ENCODE data around the gene RANGAP1.

Gene RANGAP1

GRCh38 chr22:41285820-41286638 is at the start of gene RANGAP1:
TSS of gene RANGAP1 (minus strand) at chr22:41286187. CDS start at chr22:41281044, 5,143 bp downstream.
- no peaks in the 10 kb centered on the region for H3K27me3 Mint-ChIP-seq
- peaks cover 46% of the 10 kb centered on the region for H3K36me3 Mint-ChIP-seq (ENCODE audit: low read depth)
- H3K9me3 Mint-ChIP-seq: no peaks in the 10 kb centered on the region

GRCh38 chr22:41334951-41335635 is 49.1 kb upstream of the RANGAP1 start:
- no peaks in the 10 kb centered on the region for H3K27me3 Mint-ChIP-seq
- no peak for DNase-seq
- H3K4me3 Mint-ChIP-seq: no peak overlapping the region
- H3K36me3 Mint-ChIP-seq (ENCODE audit: low read depth): peaks cover 73% of the 10 kb centered on the region
- H3K4me1 Mint-ChIP-seq (ENCODE audit: low read depth): peaks cover 8% of the 10 kb centered on the region
- no peak overlapping the region for H3K27ac Mint-ChIP-seq
- no peaks in the 10 kb centered on the region for H3K9me3 Mint-ChIP-seq

More at GRCh38 chr22:41285820-41286638, at the start of gene RANGAP1:
- Mint-ChIP-seq H3K4me1 (ENCODE audit: low read depth) (peaks cover 41% of the 10 kb centered on the region), H3K27ac (peak within 1 kb of the TSS; percentile 99), H3K4me3 (peak within 1 kb of the TSS; percentile 94)
- peak; percentile 98 for DNase-seq

GRCh38 chr22:41334215-41334614 is 48.2 kb upstream of the RANGAP1 start:
- Mint-ChIP-seq H3K36me3 (ENCODE audit: low read depth) (peaks cover 73% of the 10 kb centered on the region), H3K27me3 (no peaks in the 10 kb centered on the region), H3K27ac (no peak overlapping the region)

GRCh38 chr22:41333806-41334205 is 47.8 kb upstream of the RANGAP1 start:
- no peak for DNase-seq
- no peak overlapping the region for H3K4me3 Mint-ChIP-seq
- no peaks in the 10 kb centered on the region for H3K9me3 Mint-ChIP-seq
- H3K4me1 Mint-ChIP-seq (ENCODE audit: low read depth): peaks cover 8% of the 10 kb centered on the region
- no peaks in the 10 kb centered on the region for H3K27me3 Mint-ChIP-seq
- peaks cover 71% of the 10 kb centered on the region for H3K36me3 Mint-ChIP-seq (ENCODE audit: low read depth)
- peak overlapping the region; percentile 9 for H3K27ac Mint-ChIP-seq

More at GRCh38 chr22:41334215-41334614, 48.2 kb upstream of the RANGAP1 start:
- DNase-seq: no peak
- H3K9me3 Mint-ChIP-seq: no peaks in the 10 kb centered on the region
- no peak overlapping the region for H3K4me3 Mint-ChIP-seq
- H3K4me1 Mint-ChIP-seq (ENCODE audit: low read depth): peaks cover 8% of the 10 kb centered on the region

- H3K9me3 Mint-ChIP-seq: no peaks in the 10 kb centered on the region
- no peak for DNase-seq
- H3K36me3 Mint-ChIP-seq (ENCODE audit: low read depth): peaks cover 79% of the 10 kb centered on the region
- peaks cover 8% of the 10 kb centered on the region for H3K4me1 Mint-ChIP-seq (ENCODE audit: low read depth)
- no peak overlapping the region for H3K27ac Mint-ChIP-seq
- no peaks in the 10 kb centered on the region for H3K27me3 Mint-ChIP-seq
- no peak overlapping the region for H3K4me3 Mint-ChIP-seq
Observed at GRCh38 chr22:41332217-41332939, 46.4 kb upstream of the RANGAP1 start.

GRCh38 chr22:41330169-41330568 is 44.2 kb upstream of the RANGAP1 start:
- H3K9me3 Mint-ChIP-seq: no peaks in the 10 kb centered on the region
- H3K27ac Mint-ChIP-seq: no peak overlapping the region
- no peak overlapping the region for H3K4me3 Mint-ChIP-seq
- no peak for DNase-seq
- no peaks in the 10 kb centered on the region for H3K27me3 Mint-ChIP-seq
- H3K4me1 Mint-ChIP-seq (ENCODE audit: low read depth): peaks cover under 1% of the 10 kb centered on the region
- peaks cover 90% of the 10 kb centered on the region for H3K36me3 Mint-ChIP-seq (ENCODE audit: low read depth)

GRCh38 chr22:41327124-41327523 is 41.1 kb upstream of the RANGAP1 start:
- H3K27ac Mint-ChIP-seq: no peak overlapping the region
- DNase-seq: no peak
- no peaks in the 10 kb centered on the region for H3K4me1 Mint-ChIP-seq (ENCODE audit: low read depth)
- no peaks in the 10 kb centered on the region for H3K27me3 Mint-ChIP-seq
- no peaks in the 10 kb centered on the region for H3K9me3 Mint-ChIP-seq
- peaks cover 89% of the 10 kb centered on the region for H3K36me3 Mint-ChIP-seq (ENCODE audit: low read depth)
- no peak overlapping the region for H3K4me3 Mint-ChIP-seq

GRCh38 chr22:41324821-41325528 is 39.0 kb upstream of the RANGAP1 start:
- no peak for DNase-seq
- Mint-ChIP-seq H3K36me3 (ENCODE audit: low read depth) (peaks cover 89% of the 10 kb centered on the region), H3K4me1 (ENCODE audit: low read depth) (no peaks in the 10 kb centered on the region), H3K27me3 (no peaks in the 10 kb centered on the region), H3K9me3 (no peaks in the 10 kb centered on the region), H3K27ac (no peak overlapping the region), H3K4me3 (no peak overlapping the region)

- H3K27me3 Mint-ChIP-seq: no peaks in the 10 kb centered on the region
- H3K9me3 Mint-ChIP-seq: no peaks in the 10 kb centered on the region
- no peak overlapping the region for H3K27ac Mint-ChIP-seq
- H3K36me3 Mint-ChIP-seq (ENCODE audit: low read depth): peaks cover 66% of the 10 kb centered on the region
- no peak overlapping the region for H3K4me3 Mint-ChIP-seq
- no peak for DNase-seq
- peaks cover 4% of the 10 kb centered on the region for H3K4me1 Mint-ChIP-seq (ENCODE audit: low read depth)
Observed at GRCh38 chr22:41320416-41321240, 34.6 kb upstream of the RANGAP1 start.

GRCh38 chr22:41315586-41315985 is 29.6 kb upstream of the RANGAP1 start:
- DNase-seq: no peak
- H3K27ac Mint-ChIP-seq: no peak overlapping the region
- H3K4me1 Mint-ChIP-seq (ENCODE audit: low read depth): peaks cover 19% of the 10 kb centered on the region
- no peaks in the 10 kb centered on the region for H3K9me3 Mint-ChIP-seq
- H3K4me3 Mint-ChIP-seq: no peak overlapping the region
- H3K27me3 Mint-ChIP-seq: no peaks in the 10 kb centered on the region
- H3K36me3 Mint-ChIP-seq (ENCODE audit: low read depth): peaks cover 31% of the 10 kb centered on the region

- Mint-ChIP-seq H3K36me3 (ENCODE audit: low read depth) (peaks cover 33% of the 10 kb centered on the region), H3K4me3 (no peak overlapping the region), H3K27ac (peak overlapping the region; percentile 22), H3K27me3 (no peaks in the 10 kb centered on the region), H3K9me3 (no peaks in the 10 kb centered on the region), H3K4me1 (ENCODE audit: low read depth) (peaks cover 22% of the 10 kb centered on the region)
- no peak for DNase-seq
Observed at GRCh38 chr22:41314821-41315220, 28.8 kb upstream of the RANGAP1 start.

GRCh38 chr22:41311487-41311886 is 25.5 kb upstream of the RANGAP1 start:
- H3K4me1 Mint-ChIP-seq (ENCODE audit: low read depth): peaks cover 35% of the 10 kb centered on the region
- H3K4me3 Mint-ChIP-seq: no peak overlapping the region
- H3K27me3 Mint-ChIP-seq: no peaks in the 10 kb centered on the region
- H3K9me3 Mint-ChIP-seq: no peaks in the 10 kb centered on the region
- peak overlapping the region; percentile 17 for H3K27ac Mint-ChIP-seq
- no peak for DNase-seq
- H3K36me3 Mint-ChIP-seq (ENCODE audit: low read depth): peaks cover 40% of the 10 kb centered on the region

GRCh38 chr22:41310336-41310735 is 24.3 kb upstream of the RANGAP1 start:
- Mint-ChIP-seq H3K9me3 (no peaks in the 10 kb centered on the region), H3K27me3 (no peaks in the 10 kb centered on the region), H3K36me3 (ENCODE audit: low read depth) (peaks cover 45% of the 10 kb centered on the region), H3K4me3 (no peak overlapping the region), H3K27ac (no peak overlapping the region), H3K4me1 (ENCODE audit: low read depth) (peaks cover 43% of the 10 kb centered on the region)
- no peak for DNase-seq

Data from activated T-cell treated with anti-CD3 and anti-CD28 coated beads, Interleukin-2, amount 50 U/mL, for 24 hours (primary cell).